ENCODE data around the gene PTPN2.

Gene PTPN2

DNA sequence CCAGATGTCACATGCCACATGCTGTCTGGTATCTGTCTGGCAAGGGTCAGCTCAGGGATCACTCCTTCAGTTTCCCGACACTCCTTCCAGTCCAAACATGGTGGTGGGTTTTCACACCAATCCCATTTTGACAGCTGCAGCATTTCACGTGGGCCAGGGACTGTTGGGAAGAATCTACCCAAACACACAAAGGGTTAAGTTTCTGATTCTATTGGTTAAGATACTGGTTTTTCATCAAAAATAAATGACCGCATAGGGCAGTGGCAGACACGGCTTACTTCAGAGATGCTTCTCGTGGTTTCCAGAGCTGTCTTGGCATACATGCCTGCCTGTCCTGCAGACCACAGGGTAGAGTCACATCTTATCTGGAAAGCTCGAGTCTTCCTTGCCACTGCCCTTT, 101.5 kb downstream of the PTPN2 start (continued):
- TF ChIP-seq, protein P1, sequence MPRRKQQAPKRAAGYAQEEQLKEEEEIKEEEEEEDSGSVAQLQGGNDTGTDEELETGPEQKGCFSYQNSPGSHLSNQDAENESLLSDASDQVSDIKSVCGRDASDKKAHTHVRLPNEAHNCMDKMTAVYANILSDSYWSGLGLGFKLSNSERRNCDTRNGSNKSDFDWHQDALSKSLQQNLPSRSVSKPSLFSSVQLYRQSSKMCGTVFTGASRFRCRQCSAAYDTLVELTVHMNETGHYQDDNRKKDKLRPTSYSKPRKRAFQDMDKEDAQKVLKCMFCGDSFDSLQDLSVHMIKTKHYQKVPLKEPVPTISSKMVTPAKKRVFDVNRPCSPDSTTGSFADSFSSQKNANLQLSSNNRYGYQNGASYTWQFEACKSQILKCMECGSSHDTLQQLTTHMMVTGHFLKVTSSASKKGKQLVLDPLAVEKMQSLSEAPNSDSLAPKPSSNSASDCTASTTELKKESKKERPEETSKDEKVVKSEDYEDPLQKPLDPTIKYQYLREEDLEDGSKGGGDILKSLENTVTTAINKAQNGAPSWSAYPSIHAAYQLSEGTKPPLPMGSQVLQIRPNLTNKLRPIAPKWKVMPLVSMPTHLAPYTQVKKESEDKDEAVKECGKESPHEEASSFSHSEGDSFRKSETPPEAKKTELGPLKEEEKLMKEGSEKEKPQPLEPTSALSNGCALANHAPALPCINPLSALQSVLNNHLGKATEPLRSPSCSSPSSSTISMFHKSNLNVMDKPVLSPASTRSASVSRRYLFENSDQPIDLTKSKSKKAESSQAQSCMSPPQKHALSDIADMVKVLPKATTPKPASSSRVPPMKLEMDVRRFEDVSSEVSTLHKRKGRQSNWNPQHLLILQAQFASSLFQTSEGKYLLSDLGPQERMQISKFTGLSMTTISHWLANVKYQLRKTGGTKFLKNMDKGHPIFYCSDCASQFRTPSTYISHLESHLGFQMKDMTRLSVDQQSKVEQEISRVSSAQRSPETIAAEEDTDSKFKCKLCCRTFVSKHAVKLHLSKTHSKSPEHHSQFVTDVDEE (CRISPR knock-in tag; IDR thresholded peaks at IDR 0.05) = no peak
- TF ChIP-seq TCF4 (CRISPR knock-in tag; IDR thresholded peaks at IDR 0.05; ENCODE audit: borderline replicate concordance) (no peak), BACH2 (CRISPR knock-in tag; IDR thresholded peaks at IDR 0.05; ENCODE audit: borderline replicate concordance) (no peak)
- TF ChIP-seq, protein P2, sequence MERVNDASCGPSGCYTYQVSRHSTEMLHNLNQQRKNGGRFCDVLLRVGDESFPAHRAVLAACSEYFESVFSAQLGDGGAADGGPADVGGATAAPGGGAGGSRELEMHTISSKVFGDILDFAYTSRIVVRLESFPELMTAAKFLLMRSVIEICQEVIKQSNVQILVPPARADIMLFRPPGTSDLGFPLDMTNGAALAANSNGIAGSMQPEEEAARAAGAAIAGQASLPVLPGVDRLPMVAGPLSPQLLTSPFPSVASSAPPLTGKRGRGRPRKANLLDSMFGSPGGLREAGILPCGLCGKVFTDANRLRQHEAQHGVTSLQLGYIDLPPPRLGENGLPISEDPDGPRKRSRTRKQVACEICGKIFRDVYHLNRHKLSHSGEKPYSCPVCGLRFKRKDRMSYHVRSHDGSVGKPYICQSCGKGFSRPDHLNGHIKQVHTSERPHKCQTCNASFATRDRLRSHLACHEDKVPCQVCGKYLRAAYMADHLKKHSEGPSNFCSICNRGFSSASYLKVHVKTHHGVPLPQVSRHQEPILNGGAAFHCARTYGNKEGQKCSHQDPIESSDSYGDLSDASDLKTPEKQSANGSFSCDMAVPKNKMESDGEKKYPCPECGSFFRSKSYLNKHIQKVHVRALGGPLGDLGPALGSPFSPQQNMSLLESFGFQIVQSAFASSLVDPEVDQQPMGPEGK (CRISPR knock-in tag; IDR thresholded peaks at IDR 0.05; ENCODE audit: borderline replicate concordance) = no peak
- TF ChIP-seq, protein P3, sequence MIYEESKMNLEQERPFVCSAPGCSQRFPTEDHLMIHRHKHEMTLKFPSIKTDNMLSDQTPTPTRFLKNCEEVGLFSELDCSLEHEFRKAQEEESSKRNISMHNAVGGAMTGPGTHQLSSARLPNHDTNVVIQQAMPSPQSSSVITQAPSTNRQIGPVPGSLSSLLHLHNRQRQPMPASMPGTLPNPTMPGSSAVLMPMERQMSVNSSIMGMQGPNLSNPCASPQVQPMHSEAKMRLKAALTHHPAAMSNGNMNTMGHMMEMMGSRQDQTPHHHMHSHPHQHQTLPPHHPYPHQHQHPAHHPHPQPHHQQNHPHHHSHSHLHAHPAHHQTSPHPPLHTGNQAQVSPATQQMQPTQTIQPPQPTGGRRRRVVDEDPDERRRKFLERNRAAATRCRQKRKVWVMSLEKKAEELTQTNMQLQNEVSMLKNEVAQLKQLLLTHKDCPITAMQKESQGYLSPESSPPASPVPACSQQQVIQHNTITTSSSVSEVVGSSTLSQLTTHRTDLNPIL (CRISPR knock-in tag; IDR thresholded peaks at IDR 0.05; ENCODE audit: low read depth) = no peak

DNA sequence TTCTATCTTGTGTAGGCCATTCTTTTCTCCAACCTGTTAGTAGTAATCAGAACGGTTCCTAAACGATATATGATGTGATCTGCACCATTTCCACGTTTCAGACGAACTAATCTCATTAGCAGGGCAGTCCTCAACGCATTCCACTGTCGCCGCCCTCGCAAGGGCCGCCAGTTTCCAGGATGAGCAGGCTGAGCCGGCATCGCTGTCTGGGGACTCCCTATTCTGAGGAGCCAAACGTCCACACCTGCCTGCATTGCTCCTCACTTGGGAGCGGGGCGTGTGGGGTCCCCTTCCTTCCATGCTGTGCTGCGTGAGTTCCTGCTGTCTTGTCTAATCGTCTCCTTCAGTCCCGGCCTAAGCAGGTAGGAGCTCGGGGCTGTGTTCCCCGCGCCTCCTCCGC, 104.6 kb downstream of the PTPN2 start:
- no peak for ATAC-seq

DNA sequence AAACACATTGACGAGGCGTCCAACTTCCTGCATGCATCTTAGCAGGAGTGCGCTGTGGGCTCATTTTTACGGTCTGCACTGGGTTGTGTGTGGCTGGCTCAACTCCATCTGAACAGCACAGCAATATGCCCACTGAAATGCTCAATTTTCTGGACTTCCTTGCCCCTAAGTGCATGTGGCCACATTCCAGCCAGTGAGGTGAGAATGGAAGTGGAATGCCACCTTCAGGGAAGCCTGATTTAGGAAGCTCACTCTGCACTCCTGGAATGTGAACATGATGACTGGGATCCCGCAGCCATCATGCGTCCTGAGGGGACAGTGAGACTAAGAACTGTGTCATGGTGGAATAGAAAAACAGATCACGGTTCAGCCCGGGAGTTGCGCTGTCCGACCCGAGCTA, 105.0 kb downstream of the PTPN2 start:
- TF ChIP-seq, protein P2 (CRISPR knock-in tag; IDR thresholded peaks at IDR 0.05; ENCODE audit: borderline replicate concordance) = no peak
- TF ChIP-seq TOX (CRISPR knock-in tag; IDR thresholded peaks at IDR 0.05; ENCODE audit: borderline replicate concordance) (no peak), PPARA (CRISPR knock-in tag; IDR thresholded peaks at IDR 0.05; ENCODE audit: borderline replicate concordance) (no peak), SNAI2 (CRISPR knock-in tag; IDR thresholded peaks at IDR 0.05) (no peak), ZC3H10 (CRISPR knock-in tag; IDR thresholded peaks at IDR 0.05) (no peak), TCF4 (CRISPR knock-in tag; IDR thresholded peaks at IDR 0.05; ENCODE audit: borderline replicate concordance) (no peak), ISL1 (CRISPR knock-in tag; IDR thresholded peaks at IDR 0.05) (no peak), OSR1 (CRISPR knock-in tag; IDR thresholded peaks at IDR 0.05) (no peak), ESRRG (CRISPR knock-in tag; IDR thresholded peaks at IDR 0.05) (no peak), ZNF565 (CRISPR knock-in tag; conservative IDR thresholded peaks at IDR 0.05; ENCODE audit: low read depth) (no peak), BACH2 (CRISPR knock-in tag; IDR thresholded peaks at IDR 0.05; ENCODE audit: borderline replicate concordance) (no peak), ZFP3 (CRISPR knock-in tag; IDR thresholded peaks at IDR 0.05) (no peak), CSDC2 (CRISPR knock-in tag; IDR thresholded peaks at IDR 0.05) (no peak)
- TF ChIP-seq, protein P3 (CRISPR knock-in tag; IDR thresholded peaks at IDR 0.05; ENCODE audit: low read depth) = no peak
- TF ChIP-seq, protein P1 (CRISPR knock-in tag; IDR thresholded peaks at IDR 0.05) = no peak
- no peak for ATAC-seq

More for the DNA sequence above, 104.6 kb downstream of the PTPN2 start:
- TF ChIP-seq ZNF565 (CRISPR knock-in tag; conservative IDR thresholded peaks at IDR 0.05; ENCODE audit: low read depth) = no peak
- TF ChIP-seq, protein P1 (CRISPR knock-in tag; IDR thresholded peaks at IDR 0.05) = no peak
- TF ChIP-seq, protein P2 (CRISPR knock-in tag; IDR thresholded peaks at IDR 0.05; ENCODE audit: borderline replicate concordance) = no peak
- TF ChIP-seq ZNF70 (CRISPR knock-in tag; IDR thresholded peaks at IDR 0.05) = no peak
- no peak for TF ChIP-seq ISL1 (CRISPR knock-in tag; IDR thresholded peaks at IDR 0.05)
- TF ChIP-seq RARB (CRISPR knock-in tag; IDR thresholded peaks at IDR 0.05) = no peak
